Measurements from ENCODE around the gene ZNRF3.
"Not testable (repeated sequence)": the region's sequence is repeated elsewhere in the genome, so short reads cannot be mapped to it uniquely, and the experiment has no call there.

- TF ChIP-seq POLR2AphosphoS5, CTCF, POLR2A, EP300 (IDR thresholded peaks at IDR 0.05): not testable (repeated sequence)
Observed at GRCh38 chr22:28868389-28868788, 15.0 kb upstream of the ZNRF3 start.

Data from upper lobe of left lung (tissue), 4 donors.